Dedifferentiated amniotic fluid mesenchymal stem cell (primary cell): Measurements from ENCODE around the gene ZDHHC20.

Experiments used
- DNase-seq: peaks from one replicate; pipeline ENCODE4 v3.0.0-alpha.2; 2016; ENCODE audit errors: extremely low spot score

The ZDHHC20 gene

GRCh38 chr13:21326155-21327031 lies 132.7 kb downstream of the ZDHHC20 start:
- DNase-seq, result peak; percentile 64

GRCh38 chr13:21324803-21325202 lies 134.3 kb downstream of the ZDHHC20 start:
- no peak for DNase-seq

GRCh38 chr13:21322988-21323387 lies 136.1 kb downstream of the ZDHHC20 start:
- no peak for DNase-seq
